Measurements from ENCODE around the gene AGER.
"Not testable (repeated sequence)": the region's sequence is repeated elsewhere in the genome, so short reads cannot be mapped to it uniquely, and the experiment has no call there.

Gene AGER

GRCh38 chr6:32146687-32147086 is 37.4 kb downstream of the AGER start:
- no peak for DNase-seq

- no peak for DNase-seq
Observed at GRCh38 chr6:32146287-32146686, 37.8 kb downstream of the AGER start.

GRCh38 chr6:32144238-32144637 is 39.8 kb downstream of the AGER start:
- DNase-seq: not testable (repeated sequence)

GRCh38 chr6:32140420-32141046 is 43.5 kb downstream of the AGER start:
- no peak for DNase-seq

DNA sequence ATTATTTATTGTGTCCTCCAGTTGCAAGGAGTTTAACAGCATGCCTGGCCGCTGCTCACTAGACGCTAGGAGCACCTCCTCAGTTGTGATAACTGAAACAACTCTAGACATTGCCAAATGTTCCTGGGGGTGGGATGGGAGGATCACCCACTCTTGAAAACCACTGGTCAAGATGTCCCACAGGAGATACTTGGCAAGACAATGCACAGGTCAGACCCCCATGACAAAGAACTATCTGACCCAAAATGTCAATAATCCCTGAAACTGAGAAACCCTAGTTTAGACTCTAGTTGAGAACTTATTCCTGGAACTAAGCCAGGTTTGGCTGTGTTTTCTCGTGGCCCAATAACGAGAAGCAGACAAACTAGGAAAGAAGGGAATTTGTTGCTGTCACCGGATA is 44.5 kb downstream of the AGER start:
- DNase-seq: no peak

DNA sequence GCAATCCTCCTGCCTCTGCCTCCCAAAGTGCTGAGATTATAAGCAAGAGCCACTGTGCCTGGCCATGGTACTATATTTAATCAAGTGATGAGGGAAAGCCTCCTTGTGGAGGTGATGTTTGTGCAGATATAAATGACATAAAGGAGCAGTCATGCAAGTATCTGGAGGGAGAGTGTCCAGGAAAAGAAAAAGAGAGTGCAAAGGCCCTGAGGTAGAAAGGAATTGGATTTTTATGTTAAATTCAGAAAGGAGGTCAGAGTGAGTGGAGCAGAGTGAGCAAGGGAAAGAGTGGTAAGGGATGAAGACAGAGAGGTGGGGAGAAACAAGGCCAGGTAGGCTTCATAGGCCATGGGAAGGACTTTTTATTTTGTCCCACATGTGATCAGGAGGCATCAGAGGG is 46.6 kb downstream of the AGER start:
- no peak for DNase-seq

DNA sequence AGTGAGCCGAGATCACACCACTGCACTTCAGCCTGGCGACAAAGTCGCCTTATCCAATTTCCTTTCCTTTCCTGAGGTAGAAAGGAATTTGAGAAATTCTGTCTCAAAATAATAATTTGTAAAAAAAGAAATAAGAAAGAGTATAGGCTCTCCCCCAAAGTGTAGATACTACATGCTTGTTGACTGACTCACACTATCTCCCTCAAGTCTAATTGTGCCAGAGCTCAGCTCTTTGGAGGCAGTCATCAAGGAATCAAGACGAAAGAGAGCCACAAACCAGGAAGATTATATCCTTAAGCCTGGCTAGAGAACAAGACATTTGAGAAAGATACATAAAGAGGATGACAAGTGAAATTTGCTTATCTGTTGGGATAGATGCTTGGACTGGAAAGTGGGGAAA is 50.3 kb downstream of the AGER start:
- DNase-seq: no peak

- no peak for DNase-seq
Observed at GRCh38 chr6:32132110-32132509, 51.9 kb downstream of the AGER start.

- no peak for DNase-seq
Observed at GRCh38 chr6:32131439-32131948, 52.6 kb downstream of the AGER start.
